GM12891 (cell line): ENCODE results near the gene DZIP3.
"Not testable (repeated sequence)": the region's sequence is repeated elsewhere in the genome, so short reads cannot be mapped to it uniquely, and the experiment has no call there.

Experiments used
- DNase-seq: peaks from one replicate; pipeline ENCODE4 v3.0.0; 2011; ENCODE audit warnings: low spot score; ENCODE audit not compliant: insufficient read length
- FAIRE-seq: peaks from 2 replicates; lab custom pipeline; 2011; peaks lifted over from hg19 to GRCh38; lab: Jason Lieb, UNC
- PAX5 ChIP-seq: IDR thresholded peaks from 2 replicates; pipeline ENCODE4 v1.6.1; 2011; ENCODE audit warnings: low read length, moderate library complexity, mild to moderate bottlenecking; ENCODE audit not compliant: insufficient read depth, severe bottlenecking
- POLR2A ChIP-seq: IDR thresholded peaks from 2 replicates; pipeline ENCODE4 v1.6.1; 2011; ENCODE audit warnings: low read depth, low read length, control low read depth
- POLR2AphosphoS5 ChIP-seq: IDR thresholded peaks from 2 replicates; pipeline ENCODE4 v1.6.1; 2011; ENCODE audit warnings: low read depth, low read length, control low read depth
- POU2F2 ChIP-seq: IDR thresholded peaks from 2 replicates; pipeline ENCODE4 v1.6.1; 2011; ENCODE audit warnings: low read depth, mild to moderate bottlenecking, control low read depth, low read length, moderate library complexity
- SPI1 ChIP-seq: IDR thresholded peaks from 2 replicates; pipeline ENCODE4 v1.6.1; 2011; ENCODE audit warnings: low read depth, low read length, control low read depth
- TAF1 ChIP-seq: IDR thresholded peaks from 2 replicates; pipeline ENCODE4 v1.6.1; 2011; ENCODE audit warnings: low read depth, low read length, control low read depth

The DZIP3 gene

DNA sequence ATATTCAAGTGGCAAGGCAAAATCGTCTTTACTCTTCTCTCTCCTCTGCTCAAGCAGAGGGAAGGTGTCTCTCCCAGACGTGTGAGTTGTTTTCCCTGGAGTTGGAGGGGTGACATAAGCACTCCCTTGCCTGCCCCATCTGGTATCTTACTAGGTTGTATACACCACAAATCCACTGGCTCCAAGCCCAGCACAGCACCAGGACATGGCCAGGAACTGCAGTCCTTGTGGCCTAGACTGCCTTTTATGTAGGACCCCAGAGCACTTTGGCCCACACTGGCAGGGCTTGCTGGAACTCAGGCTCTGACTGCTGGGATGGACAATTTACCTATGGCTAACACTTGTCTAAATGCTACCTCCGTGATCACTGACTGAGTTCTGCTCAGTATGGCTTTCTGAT is 34.0 kb downstream of the DZIP3 start:
- no peak for TF ChIP-seq POU2F2
- no peak for TF ChIP-seq SPI1
- TF ChIP-seq POLR2A, result no peak
- no peak for TF ChIP-seq PAX5
- no peak for TF ChIP-seq TAF1
- no peak for TF ChIP-seq POLR2AphosphoS5
- FAIRE-seq, result no peak
- DNase-seq, result no peak

DNA sequence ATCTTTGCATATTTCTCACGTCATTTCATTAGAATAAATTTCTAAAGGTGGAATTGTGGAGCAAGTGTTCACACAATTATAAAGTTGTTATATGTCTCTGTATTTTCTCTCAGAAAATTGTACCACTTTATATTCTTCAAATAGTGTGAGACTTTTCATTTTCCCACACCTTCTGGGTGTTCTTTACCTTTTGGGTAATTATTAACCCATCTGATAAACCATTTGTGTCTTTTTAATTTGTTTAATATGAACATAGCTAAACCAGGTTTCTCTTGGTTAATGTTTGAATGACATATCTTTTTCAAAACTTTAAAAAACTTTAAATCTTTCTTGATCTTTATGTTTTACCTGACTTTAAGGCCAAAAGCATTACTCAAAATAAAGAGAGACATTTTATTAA is 40.5 kb downstream of the DZIP3 start:
- no peak for TF ChIP-seq POU2F2
- no peak for TF ChIP-seq POLR2AphosphoS5
- TF ChIP-seq SPI1, result no peak
- TF ChIP-seq PAX5, result no peak
- no peak for TF ChIP-seq TAF1
- no peak for TF ChIP-seq POLR2A
- FAIRE-seq (no peak), DNase-seq (no peak)

DNA sequence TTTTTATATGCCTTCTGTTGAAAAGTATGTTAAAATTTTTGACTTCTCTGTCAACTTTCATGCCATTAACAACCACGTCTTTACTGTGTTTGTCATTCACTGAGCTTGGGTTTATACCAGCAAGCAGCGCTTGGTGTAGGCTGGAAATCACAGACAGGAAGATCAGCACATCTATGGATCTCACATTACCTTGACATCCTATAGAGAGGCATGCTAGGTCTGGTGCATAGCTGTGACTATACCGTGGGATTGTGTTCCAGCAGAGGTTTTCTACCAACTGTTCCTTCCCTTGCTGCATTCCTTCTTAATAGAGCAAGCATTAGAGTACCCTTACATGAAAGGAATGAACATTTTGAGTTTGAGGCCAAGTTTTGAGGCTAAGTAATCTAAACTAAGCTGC is 53.0 kb downstream of the DZIP3 start:
- DNase-seq (no peak), FAIRE-seq (no peak)
- TF ChIP-seq SPI1 (no peak), POLR2AphosphoS5 (no peak), POLR2A (no peak), TAF1 (no peak), POU2F2 (no peak), PAX5 (no peak)

DNA sequence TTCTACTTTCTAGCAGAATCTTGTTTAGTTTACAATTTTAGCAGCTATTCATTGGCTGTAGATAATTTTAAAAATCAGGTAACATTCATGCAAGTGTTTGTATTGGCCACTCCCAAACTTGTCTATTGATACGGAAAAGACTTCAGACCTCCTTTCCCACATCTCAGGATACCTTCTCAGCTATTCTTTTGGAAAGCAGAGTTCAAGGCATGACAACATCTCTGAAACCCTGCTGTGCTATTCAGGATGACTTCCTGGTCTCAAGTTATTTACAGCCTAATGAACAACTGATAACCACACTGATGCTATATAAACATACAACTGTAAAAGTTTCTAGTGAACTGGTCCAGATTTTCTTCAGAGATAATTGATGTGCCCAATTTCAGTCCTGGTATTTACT is 55.8 kb downstream of the DZIP3 start:
- no peak for FAIRE-seq
- no peak for DNase-seq
- no peak for TF ChIP-seq SPI1
- TF ChIP-seq POLR2AphosphoS5, result no peak
- no peak for TF ChIP-seq POLR2A
- TF ChIP-seq TAF1, result no peak
- TF ChIP-seq PAX5, result no peak
- no peak for TF ChIP-seq POU2F2

DNA sequence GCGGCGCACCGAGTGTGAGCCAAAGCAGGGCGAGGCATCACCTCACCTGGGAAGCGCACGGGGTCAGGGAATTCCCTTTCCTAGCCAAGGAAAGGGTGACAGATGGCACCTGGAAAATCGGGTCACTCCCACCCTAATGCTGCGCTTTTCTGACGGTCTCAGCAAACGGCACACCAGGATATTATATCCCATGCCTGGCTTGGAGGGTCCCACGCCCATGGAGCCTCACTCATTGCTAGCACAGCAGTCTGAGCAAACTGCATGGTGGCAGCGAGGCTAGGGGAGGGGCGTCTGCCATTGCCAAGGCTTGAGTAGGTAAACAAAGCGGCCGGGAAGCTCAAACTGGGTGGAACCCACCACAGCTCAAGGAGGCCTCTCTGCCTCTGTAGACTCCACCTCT is 66.1 kb downstream of the DZIP3 start:
- not testable (repeated sequence) for FAIRE-seq, DNase-seq

DNA sequence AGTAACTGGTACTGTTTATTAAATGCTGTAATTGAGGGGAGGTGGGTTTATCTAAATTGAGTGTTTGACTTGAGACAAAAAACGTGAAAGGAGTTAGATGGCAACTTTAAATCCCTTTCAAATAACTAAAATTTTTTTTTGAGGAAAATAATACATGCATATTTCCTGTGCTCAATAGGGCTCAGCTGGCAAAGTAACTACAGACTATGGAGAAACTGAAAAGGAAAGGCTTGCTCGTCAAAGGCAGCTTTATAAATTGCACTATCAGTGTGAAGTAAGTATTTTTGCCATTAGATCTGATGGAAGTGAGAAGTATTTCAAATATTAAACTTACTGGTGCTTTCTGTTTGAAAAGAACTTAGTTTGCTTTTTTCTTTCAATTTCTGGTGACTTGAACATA is 72.2 kb downstream of the DZIP3 start:
- DNase-seq (no peak), FAIRE-seq (no peak)
- no peak for TF ChIP-seq TAF1
- TF ChIP-seq POU2F2, result no peak
- TF ChIP-seq SPI1, result no peak
- TF ChIP-seq POLR2AphosphoS5, result no peak
- no peak for TF ChIP-seq POLR2A
- TF ChIP-seq PAX5, result no peak

DNA sequence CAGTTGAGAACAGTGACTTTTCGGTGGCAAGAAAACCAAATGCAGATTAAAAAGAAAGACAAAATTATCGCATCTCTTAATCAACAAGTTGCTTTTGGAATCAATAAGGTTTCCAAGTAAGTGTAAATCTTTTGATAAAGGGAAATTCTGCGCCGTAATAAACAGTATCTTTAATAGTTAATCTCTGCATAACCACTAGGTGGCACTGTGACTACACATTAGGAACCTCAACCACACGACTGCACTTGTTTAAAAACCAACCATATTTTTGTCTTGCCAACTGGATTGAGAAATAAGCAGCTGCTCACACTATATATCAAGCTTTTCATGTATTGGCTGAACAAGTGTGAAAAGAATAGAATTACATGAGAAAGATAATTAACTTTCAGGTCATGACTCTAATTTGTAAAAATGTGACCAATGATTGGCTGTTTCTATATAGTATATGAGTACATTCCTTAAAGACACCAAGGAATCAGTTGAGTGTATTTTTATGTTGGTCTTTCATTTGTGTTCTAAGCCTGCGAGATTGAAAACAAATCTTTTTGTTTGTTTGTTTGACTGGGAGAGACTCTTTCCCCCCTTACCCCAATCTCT is 72.7 kb downstream of the DZIP3 start:
- TF ChIP-seq POLR2A, result no peak
- TF ChIP-seq TAF1, result no peak
- DNase-seq, result peak; percentile 9
- peak; percentile 87 for FAIRE-seq

DNA sequence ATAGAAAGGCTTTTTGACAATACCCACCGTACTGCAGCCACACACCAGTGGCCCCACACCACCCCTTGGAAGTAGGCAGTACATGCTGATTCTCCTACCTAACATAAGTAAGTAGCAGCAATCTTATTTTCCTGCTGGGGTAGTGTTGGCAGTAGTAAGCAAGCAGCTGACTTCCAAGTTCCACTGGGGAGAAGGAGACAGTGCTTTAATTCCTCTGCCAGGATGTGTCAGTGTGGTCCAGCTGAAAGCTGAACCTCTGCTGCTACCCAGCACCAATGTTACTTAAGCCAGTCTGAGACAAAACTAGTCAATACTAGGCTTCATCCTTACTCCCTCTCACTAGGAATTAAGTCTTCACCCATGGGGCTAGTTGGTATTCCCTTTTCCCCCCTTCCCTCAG is 74.7 kb downstream of the DZIP3 start:
- TF ChIP-seq SPI1, result no peak
- no peak for TF ChIP-seq POU2F2
- TF ChIP-seq POLR2AphosphoS5, result no peak
- no peak for TF ChIP-seq TAF1
- no peak for TF ChIP-seq POLR2A
- no peak for TF ChIP-seq PAX5
- DNase-seq (no peak), FAIRE-seq (no peak)

DNA sequence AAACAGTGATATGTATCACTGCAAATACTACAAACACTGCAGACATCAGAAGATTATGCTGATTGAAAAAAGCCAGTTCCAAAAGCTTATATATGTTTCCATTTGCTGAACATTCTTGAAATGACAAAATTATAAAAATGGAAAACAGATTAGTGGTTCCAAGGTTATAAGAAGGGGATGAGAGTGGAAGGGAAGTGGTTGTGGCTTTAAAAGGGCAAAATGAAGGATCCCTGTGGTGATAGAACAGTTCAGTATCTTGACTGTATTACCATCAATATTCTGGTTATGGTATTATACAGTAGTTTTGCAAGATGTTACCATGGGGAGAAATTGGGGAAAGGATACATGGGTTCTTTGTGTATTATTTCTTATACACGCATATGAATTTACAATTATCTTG is 77.8 kb downstream of the DZIP3 start:
- no peak for FAIRE-seq
- TF ChIP-seq POLR2A, result no peak
- no peak for TF ChIP-seq TAF1
- TF ChIP-seq POU2F2, result no peak
- no peak for TF ChIP-seq PAX5
- no peak for TF ChIP-seq SPI1
- TF ChIP-seq POLR2AphosphoS5, result no peak
- DNase-seq, result no peak

DNA sequence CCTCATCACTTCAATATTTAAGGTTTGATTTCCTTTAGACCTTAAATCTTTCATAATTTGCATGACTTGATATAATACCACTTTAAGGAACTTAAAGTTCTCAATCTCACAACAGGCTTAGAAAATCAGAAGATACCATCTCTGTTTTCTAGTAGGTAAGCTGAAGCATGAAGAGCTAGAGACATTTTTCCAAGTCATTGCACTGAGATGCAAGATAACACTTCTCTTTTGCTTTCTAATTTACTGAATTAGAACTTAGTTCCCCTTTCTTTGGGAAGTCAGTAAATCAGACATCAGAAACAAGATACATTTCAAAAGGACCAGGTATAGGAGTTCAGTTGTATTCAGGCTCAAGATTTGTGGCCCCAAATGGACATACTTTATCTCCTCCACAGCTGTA is 79.7 kb downstream of the DZIP3 start:
- no peak for TF ChIP-seq SPI1
- TF ChIP-seq POLR2A, result no peak
- no peak for TF ChIP-seq TAF1
- no peak for TF ChIP-seq POU2F2
- no peak for TF ChIP-seq POLR2AphosphoS5
- TF ChIP-seq PAX5, result no peak
- peak; percentile 31 for FAIRE-seq
- no peak for DNase-seq

DNA sequence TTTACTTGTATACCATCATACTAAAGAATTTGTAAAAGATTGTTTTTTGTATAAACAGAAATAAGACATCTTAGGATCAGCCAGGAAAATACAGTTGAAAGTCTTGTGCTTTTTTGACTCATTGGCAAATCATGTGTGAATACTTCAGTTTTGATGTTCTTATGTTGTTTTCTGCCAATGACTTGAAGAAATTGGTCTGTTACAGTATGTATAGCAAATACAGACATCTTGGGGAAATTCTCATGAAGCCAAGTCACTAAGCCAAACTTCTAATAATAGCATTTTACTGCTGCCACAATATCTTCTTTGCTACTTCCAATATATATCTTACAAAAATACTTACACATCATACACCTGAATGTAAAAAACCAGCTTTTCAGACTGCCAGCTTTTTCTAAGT is 83.2 kb downstream of the DZIP3 start:
- FAIRE-seq, result no peak
- DNase-seq, result no peak
- TF ChIP-seq PAX5 (no peak), SPI1 (no peak), TAF1 (no peak), POLR2AphosphoS5 (no peak), POLR2A (no peak), POU2F2 (no peak)
